GM18508 (cell line): ENCODE results near the gene MGAT5B.

Experiments used
- ATAC-seq: cut with Tn5 transposase; IDR thresholded peaks from one replicate; pipeline ENCODE4 v1.9.1; 2021; ENCODE audit warnings: moderate number of reproducible peaks; ENCODE audit not compliant: insufficient read depth, unreplicated experiment

Gene MGAT5B

GRCh38 chr17:76923491-76923890, 55.3 kb downstream of the MGAT5B start:
- no peak for ATAC-seq

DNA sequence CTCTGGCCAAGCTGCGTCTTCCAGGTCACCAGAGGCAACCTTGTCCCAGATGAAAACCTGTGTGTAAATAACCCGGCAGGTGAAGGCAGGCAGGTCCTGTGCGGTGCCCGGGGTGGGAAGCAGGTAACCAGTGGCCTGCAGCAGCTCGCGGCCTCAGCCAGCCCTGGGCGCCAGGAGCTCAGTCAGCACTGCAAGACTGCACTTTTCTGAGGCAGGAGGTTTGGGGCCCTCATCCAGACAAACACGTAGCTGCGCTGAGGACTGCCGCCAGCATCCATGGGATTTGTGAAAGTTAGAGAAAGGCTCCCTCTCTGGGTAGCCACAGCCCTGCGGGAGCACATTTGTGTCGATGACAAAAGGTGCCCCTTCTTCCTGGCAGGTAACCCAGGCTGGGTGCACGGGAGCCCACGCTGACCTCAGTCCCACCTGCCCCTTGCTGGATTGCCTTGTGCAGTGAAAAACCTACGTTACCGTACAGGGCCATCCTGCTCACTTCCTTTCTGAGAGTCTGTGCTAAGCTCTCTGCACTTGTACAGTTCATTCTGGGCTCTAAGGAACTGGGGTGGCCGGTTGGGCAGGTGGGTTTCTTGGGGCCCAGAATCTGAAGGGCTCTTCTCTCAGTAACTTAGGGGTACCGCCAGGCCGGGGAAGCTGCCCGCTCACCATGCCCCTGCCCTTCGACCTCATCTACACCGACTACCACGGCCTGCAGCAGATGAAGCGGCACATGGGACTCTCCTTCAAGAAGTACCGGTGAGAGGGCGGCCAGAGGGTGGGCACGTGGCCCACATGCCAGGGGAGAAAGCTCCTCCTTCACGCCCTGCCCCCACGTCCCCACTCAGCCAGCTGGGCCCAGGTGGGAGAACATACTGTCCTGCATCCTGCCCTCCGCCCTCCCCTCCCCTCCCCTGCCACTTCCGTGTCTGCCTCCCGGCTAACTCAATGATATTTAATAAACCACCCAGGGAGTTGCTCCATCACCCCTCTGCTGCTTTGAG, 56.4 kb downstream of the MGAT5B start:
- ATAC-seq: no peak

DNA sequence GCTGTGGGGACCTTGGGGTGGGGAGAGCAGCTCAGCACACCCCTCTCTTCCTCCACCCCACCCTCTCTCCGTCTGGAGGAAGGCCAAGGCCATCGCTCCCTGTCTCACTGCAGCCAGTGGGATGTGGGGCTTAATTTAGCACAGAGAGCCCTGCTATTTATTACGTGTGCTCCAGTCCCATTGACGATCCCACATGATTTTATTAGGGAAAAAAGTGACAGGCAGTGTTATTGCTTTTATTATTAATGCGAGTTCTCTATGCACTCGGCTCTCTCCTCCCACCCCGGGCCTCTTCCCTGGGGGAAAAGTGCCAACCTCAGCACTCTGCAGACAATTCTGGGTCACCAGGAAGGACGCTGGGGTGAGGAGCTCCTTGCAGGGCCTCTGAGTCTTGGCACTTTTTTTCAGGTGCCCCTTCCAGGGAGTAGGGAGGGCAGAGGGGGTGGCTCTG, 57.3 kb downstream of the MGAT5B start:
- ATAC-seq: no peak

DNA sequence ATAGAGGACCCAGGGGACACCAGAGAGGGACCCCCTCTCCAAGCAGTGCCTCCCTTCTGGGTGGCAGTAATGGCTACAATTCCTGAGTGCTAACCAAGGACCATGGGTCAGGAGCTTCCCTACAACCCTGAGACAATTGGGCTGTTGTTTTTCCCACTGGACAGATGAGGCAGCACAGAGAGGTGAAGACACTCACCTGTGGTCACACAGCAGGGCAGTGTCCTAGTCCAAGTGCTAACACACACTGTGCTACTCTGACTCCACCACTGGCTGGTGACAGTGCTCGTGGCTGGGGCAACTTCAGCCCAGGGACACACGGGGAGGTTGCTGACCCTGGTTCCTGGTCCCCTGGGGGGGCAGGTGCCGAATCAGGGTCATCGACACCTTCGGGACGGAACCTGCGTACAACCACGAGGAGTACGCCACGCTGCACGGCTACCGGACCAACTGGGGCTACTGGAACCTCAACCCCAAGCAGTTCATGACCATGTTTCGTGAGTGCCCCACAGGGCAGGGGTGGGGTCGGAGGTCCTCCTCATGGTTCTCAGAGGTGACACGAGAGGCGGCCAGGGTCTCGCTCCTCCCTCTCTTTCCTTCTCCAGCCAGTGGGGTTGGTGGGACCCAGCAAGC, 58.1 kb downstream of the MGAT5B start:
- ATAC-seq: no peak

GRCh38 chr17:76927577-76927976, 59.4 kb downstream of the MGAT5B start:
- no peak for ATAC-seq

DNA sequence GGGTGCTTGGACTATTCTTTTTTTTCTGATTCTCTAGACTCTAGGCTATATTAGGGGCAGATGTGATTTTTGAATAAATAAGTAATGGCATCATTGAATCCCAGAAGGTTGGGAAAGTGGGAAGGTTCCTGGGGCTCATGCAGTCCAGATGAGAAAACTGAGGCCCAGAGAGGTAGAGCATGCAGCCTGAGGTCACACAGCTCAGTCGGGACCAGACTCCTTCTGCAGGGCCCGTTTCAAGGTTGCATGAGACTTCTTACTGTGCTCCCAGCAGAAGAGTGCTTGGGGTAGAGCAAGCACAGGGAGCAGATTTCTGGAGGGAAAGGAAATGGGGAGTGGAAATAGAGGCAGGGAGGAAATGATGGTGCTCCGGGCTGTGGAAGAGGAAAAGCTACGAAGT, 59.8 kb downstream of the MGAT5B start:
- no peak for ATAC-seq

DNA sequence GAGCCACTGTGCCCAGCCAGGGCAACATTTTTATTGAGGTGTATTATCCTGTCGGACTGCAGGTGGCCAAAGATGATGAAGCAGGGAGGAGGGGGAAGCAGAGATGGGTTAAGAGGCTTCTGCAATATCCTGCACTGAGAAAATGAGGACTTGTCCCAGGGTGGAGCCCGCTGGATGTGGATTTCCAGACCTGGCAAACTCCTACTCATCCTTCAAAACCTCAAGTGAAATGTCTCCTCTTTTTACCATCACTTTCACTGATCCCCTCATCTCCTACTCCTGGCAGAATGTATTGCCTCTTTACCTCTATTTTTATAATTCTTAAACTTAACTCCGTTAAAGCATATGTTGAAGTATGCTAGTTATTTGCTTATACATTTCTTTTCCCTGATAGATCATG, 60.9 kb downstream of the MGAT5B start:
- no peak for ATAC-seq

DNA sequence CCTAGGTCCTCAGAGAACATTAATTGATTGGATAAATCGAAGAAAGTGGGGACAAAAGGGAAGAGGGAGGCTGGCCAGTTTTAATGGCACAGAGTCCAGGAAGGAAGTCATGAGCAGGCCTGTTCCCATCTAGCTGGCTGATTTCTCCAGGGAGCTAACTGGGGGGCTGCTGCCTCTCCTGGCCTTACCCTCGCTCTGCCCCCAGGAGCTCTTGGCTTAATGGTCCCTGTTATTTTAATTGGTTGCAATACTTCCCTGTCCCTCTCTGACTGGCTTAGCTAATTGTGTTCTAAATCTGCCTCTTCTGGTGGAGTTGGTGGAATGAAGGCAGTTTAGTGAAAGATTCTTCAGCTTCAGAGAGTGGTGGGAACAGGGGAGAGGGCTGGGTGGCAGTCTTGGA, 61.4 kb downstream of the MGAT5B start:
- ATAC-seq: no peak

- no peak for ATAC-seq
Measured at GRCh38 chr17:76930107-76930506, 61.9 kb downstream of the MGAT5B start.

GRCh38 chr17:76932402-76933333, 64.5 kb downstream of the MGAT5B start:
- no peak for ATAC-seq

DNA sequence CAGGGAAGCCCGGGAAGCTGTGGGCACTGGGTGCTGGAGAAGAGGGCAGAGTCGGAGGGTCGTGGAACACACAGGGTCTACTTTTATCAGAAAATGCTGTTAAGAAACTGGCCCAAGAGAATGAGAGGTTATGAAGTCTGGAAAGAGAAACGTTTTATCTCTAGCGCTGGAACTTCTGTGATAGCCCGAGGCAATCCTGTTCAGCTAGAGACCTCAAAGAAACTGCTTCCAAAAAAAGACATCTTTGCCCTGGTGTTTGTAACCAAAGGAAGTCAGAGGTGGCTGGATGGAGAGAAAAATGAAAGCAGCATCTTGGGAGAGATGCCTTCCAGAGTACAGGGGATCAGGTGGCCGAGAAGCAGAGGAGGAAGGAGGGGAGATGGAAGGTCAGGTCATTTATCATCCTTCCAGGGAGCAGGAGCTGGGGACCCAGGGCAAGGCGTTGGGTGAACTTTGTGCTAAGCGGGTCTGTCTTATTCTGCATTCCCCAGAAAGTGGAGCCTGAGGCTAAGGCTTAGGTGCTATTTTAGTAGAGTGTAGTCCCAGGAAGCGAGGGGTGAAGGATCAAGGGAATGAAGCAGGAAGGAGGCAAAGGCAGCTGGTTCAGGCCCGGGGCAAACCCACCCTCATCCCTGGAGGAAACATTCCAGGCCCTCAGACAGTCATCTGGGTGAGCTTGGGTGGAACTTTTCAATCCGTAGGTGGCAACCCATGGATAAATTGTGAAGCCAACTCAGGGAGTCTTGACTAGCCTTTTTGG, 66.5 kb downstream of the MGAT5B start:
- ATAC-seq: no peak

DNA sequence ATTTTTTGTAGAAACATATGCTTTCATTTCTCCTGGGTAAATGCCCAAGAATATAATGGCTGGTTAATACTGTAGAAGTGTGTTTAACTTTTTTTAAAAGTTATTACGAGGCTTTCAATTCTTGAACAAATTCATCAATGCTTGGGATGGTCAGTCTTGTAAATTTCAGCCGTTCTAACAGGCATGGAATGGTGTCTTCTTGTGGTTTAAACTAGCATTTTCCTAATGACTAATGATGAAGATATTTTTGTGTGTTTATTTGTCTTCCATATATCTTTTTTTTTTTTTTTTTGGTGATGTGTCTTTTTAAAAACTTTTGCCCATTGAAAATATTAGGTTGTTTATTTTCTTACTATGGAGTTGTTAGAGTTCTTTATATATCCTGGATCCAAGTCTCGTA, 67.1 kb downstream of the MGAT5B start:
- ATAC-seq: no peak

GRCh38 chr17:76937238-76937637, 69.0 kb downstream of the MGAT5B start:
- ATAC-seq: no peak

DNA sequence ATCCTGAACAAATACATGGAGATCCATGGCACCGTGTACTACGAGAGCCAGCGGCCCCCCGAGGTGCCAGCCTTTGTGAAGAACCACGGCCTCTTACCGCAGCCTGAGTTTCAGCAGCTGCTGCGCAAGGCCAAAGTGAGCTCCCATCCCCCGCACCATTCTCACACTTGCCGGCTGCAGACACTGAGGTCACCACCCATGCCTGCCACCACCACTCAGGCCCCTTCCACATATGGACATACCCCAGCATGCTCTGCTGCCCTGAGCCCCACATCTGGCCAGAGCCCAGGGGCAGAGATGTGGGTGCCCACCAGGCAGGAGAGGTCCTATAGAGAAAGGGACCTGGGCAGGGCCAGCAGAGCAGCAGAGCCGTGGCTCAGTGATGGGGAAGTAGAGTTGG, 69.8 kb downstream of the MGAT5B start:
- ATAC-seq: no peak

- ATAC-seq: no peak
Measured at GRCh38 chr17:76940295-76940694, 72.1 kb downstream of the MGAT5B start.

DNA sequence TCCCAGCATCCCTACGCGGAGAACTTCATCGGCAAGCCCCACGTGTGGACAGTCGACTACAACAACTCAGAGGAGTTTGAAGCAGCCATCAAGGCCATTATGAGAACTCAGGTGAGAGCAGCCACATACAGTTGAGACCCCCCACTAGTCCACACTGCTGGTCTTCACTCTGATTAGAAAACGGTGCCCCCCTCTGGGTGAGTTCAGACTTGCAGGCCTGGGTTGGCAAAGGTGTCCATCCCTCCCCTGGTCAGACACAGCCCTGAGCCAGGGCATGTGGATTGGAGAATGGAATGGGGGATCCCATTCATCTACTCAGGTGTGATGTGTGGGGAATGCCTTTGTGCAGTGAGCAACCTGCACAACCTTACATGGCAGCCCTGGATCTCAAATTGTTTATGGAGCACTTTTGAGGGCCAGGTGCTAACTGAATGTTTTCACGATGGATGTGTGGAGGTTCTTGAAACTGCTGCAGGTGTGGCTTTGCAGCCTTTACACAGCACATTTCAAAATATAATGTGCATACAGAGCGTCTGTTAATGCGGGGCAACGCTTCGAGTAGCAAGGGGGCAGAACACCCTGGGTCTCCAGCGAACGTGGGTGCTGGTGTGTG, 72.6 kb downstream of the MGAT5B start:
- no peak for ATAC-seq

- no peak for ATAC-seq
Measured at GRCh38 chr17:76943202-76943601, 75.0 kb downstream of the MGAT5B start.

GRCh38 chr17:76943781-76944213, 75.6 kb downstream of the MGAT5B start:
- ATAC-seq: no peak

GRCh38 chr17:76944477-76944876, 76.3 kb downstream of the MGAT5B start:
- ATAC-seq: no peak
